GM21723 (cell line): ENCODE data around the gene TMEM86B.

Experiments used
- ATAC-seq: cut with Tn5 transposase; IDR thresholded peaks from one replicate; pipeline ENCODE4 v1.9.1; 2021; ENCODE audit warnings: mild to moderate bottlenecking, moderate library complexity; ENCODE audit not compliant: unreplicated experiment

TMEM86B gene

DNA sequence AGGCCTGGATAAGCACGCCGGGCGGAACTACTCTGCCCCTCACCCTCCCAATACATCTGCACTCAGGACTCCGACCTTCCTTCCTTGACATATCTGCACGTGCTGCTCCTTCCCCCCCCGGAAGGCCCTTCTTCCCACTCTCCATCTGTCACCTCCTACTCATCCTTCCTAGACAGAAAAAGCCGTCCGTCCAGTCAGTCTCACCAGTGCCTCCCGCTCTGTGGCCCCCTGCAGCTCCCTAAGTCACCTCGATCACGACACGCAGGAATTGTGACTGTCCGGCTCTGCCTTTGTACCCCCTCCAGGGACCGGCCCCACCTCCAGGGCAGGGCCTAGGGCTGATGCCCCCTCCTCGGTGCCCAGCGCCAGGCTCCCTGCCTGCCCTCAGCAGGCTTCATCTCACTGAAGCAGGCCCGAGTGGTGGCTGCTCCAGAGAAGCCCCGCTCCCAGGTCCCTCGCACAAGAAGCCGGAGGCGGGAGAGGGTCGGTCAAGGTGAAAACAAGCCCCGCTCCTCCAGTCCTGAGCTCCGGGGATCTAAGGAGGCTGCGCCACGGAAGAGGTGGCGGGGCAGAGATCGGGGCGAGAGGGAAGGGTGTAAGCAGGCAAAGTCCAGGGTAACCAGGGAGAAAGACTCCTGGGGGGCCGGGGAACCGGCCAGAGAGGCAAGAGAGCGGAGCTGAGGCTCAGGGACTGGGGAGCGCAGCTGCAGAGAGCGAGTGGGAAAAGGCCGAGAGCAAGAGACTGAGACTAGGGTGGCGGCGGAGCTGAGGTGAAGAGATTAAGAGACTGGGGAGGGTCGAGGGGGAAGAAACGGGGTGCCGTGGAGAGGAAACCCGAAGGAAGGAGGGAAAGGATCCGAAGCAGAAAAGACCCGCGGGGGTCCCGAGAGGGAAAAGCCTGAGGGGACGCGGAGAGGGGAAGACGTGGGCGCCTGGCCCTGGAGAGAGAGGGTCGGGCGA is 29.2 kb upstream of the TMEM86B start:
- ATAC-seq, result no peak

DNA sequence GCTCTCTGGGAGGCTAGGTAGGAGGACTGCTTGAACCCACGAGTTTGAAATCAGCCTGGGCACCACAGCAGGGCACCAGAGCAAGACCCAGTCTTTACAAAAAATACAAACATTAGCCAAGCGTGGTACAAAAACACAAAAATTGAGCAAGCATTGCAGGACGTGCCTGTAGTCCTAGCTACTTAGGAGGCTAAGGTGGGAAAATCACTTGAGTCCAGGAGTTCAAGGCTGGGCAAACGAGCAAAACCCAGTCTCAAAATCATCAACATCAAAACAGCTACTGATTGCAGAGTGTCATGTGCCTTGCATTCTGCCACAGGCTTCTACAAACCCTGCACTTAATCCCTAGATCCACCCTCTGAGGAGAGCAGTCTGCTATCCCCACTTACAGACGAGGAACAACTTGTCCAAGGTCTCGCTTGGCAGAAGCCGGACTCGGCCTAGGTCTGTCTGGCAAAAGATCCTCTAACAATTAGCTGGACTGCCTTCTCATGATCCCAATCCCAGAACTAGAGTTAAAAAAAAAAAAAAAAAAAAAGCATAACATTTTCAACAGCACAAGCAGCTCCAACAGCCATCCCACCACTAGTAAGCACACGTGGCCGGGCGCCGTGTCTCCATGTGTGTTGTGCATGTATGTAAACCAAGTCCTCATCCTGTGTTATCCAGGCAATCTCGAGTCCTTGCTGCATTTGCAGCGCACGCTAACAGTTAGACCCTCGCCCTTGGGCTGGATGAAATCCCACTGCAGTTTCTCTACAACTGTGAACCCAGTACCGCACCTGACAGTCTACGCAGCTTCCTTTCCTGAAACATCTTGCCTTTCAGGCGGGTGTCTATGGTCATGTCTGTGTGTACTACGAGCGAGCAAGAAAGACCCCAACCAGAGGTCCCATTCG is 28.2 kb upstream of the TMEM86B start:
- no peak for ATAC-seq

DNA sequence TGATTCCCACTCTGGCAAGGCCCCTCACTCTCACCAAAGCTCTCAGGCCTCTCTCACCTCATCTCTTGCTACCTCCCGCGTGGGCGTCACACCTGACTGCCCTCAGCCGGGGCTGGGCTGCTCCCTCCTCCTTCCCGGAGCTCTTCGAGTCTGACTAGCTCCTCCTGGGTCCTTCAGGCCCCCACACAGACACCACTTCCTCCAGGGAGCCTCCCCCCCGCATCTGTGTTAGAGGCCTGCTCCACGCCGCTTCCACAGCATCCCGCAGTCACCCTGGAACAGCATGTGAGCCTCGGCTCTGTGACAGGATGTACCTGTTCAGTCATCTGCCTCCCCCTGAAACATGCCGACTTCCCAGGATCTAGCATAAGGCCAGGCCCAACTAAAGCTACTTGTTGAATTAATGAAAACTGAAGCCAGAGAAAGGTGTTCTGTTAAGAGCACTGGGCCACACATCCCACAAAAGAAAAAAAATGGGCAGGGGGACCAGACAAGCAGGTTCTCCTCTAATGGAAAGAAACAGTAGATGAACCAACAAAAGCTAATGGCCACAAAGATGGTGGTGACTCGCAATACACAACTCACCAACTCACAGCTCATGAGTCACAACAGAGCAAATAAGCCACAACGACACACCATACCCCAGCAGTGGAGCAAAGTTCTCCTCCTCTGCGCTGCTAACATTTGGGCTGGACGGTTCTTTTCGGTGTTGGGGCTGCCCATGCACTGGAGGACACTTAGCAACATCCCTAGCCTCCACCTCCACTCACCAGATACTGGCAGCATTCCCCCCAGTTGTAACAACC is 27.3 kb upstream of the TMEM86B start:
- no peak for ATAC-seq

DNA sequence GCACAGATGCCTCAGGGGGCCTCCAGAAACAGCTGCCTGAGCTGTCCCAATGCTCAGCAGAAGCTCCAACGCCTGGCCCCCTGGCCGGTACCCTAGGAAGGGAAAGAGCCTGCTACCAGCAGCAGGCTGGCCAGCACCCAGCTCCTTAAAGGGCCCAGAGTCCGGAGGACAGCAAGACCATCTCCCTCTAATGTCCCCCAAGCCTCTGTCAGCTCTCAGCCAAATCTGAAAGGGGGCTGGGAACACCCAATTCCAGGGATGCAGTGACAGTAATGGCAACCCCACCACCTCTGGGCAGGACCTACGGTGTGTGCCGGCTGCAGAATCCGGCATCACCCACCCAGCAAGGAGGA is 26.0 kb upstream of the TMEM86B start:
- ATAC-seq, result no peak

DNA sequence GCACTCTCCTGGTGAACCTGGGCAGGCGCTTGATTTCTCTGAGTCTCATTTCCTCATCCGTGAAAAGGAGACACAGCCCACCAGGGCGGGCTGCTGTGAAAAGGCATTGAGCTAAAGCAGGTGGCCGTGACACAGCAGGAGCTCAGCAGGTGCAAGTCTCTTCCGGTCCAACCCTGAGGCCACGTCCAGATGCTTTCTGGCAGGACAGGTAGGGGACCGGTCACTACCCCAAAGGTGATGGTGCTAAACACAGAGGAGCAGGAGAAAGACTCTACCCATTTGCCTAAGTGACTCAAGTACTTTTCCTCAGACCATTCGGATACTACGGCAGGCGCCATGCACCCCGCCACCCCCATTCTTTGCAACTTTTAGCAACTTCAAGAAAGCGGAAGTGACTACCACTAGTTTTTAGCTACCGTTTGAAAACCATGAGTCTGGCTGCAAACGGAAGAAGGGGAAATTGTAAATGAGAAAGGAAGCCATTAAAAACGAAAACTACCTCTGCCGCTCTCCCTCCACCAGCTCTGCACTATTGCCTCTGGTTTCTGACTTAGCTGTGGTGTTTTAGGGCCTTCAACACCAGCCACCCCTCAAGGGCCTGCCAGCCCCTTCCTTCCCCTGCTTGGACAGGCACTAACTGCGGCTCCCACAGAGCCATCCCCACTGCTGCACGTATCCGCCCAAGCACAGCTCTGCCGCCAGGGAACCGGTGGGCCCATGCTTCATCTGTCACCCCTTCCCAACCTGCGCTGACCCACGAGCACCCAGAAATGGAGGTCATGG is 25.5 kb upstream of the TMEM86B start:
- peak; percentile 44 for ATAC-seq

DNA sequence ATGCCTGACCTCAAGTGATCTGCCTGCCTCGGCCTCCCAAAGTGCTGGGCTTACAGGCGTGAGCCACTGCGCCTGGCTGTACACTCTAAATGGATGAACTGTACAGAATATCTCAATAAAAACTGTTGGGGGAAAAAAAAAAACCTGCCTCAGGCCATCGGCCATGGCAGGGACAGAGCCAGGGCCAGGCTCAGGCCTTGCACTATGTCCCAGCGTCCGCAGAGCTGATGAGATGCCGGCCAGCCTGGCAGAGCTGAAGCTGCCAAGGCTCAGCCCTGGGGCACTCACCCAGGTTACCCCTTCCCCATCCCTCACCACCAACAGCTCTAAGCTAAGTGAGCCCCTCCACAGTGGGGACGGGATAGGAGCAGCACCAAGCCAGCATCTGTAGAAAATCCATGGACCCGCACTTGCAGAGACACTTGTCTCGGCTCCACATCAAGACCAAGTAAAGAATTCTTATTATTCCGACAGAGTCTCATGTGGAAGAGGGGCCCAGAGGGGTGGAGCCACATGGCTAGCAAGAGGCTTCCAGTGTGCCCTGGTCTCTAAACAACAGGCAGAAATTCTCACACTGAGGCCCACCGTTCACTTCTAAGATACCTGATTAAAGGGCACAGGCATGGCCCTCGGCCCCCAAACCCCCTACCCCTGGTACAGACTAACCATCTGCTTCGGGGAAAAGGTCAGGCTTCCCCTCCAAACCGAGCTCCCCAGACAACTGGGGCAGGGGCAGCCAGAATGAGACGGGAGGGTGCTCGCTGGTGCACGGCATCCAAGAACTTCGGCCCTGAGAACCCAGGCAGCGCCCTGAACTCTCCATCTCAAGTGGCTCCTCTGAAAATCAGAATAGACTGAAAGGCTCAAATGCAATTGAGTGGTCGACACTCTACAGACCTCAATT is 24.4 kb upstream of the TMEM86B start:
- no peak for ATAC-seq

DNA sequence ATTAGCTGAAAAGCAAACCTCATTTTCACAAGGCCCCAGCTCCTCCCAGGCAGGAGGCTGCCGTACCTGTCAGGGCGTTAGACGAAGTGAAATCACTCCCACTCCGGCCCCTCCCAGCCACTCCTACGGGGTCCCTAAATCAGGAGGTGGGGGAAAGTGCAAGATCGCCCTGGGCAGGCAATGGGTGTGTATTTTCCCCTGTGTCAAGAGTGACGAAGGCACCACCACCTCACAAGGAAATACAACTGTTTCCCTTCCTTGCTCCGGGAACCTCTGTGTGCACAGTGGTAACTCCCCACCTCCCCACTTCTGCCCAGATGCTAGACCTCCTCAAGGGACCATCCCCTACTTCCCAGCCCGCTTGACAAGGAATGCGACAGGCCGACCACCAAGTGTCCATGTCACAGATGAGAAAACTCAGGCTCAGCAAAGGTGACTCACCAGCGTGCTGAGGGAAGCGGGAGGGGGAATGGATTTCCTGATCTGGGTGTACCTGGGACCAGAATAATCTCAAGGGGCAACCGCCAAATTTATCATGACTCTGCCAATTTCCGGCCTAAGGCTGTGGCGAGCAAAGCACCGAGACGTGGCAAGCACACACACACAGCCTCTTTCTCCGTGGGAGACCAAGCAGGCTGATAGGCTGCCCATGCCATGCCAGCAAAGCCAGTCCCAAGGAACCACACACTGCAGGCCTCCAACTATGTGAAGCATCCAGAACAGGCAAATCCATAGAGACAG is 22.9 kb upstream of the TMEM86B start:
- ATAC-seq, result no peak

DNA sequence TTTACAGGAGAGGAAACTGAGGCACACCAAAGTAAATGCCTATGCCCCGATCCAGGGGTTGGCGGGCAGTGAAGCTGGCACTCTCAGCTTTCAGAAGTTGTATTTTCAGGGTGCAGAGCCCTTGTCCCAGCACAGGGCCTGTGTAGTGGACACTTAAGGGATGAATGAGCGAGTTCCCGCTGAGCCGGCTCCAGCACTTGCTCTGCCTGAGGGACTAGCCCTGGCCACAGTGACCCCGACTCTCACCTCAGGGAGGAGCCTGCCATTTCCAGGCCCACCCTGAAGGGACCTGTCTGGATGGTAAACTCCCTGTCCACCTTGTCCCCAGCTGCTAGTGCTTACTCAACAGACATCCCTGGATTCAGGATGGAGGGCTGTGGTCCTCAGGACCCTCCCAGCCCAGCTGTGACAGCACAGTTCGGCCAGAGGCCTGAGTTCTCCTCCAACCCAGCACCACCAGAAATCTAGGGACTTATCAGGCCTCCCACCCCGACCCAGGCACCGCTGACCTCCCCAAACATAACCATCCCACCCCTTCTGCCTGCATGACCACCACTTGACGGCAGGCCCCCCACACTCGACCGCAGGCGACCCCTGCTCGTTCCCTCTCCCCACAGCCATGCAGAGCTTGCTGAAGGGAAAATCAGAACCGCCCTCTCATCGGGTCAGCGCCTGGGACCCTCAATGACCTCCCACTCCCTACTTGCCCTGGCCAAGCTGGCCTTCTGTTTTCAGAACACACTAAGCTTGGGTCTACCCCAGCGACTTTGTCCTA is 21.9 kb upstream of the TMEM86B start:
- no peak for ATAC-seq

DNA sequence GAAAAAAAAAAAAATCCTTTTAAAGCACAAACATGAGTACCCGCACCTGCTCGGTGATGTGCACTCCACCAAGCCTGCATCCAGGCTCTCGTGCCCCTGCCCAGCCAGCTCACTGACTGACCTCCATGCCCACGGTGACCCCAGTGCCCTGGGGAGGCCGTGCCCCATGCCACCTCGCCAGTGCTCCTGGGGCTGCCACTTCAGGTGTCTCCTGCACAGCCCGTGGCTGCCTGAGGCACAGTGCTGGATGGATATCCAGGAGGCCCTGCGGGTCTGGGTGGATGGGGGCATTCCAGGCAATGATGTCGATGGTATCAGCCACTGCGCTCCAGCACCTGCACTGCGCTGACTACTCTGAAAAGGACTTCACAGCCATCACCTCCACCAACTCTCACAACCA is 21.3 kb upstream of the TMEM86B start:
- no peak for ATAC-seq

DNA sequence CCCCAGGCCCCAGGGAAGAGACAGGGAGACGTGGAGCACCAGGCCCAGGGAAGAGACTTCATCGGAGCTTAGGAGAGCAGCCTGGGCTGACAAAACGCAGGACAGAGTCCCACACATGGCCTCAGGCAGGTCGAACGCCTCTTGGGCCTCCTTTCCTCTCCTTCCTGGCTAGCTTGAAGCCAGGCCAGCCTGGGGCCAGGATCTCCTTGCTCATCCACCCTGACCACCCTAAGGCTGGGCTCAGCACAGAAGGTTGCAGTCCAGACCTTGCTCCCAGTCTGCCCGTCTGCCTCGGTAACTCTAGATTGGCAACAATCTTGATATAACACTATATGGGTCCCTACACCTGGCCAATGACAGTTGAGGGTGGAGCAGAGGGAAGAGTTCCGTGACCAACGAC is 20.1 kb upstream of the TMEM86B start:
- ATAC-seq, result no peak

DNA sequence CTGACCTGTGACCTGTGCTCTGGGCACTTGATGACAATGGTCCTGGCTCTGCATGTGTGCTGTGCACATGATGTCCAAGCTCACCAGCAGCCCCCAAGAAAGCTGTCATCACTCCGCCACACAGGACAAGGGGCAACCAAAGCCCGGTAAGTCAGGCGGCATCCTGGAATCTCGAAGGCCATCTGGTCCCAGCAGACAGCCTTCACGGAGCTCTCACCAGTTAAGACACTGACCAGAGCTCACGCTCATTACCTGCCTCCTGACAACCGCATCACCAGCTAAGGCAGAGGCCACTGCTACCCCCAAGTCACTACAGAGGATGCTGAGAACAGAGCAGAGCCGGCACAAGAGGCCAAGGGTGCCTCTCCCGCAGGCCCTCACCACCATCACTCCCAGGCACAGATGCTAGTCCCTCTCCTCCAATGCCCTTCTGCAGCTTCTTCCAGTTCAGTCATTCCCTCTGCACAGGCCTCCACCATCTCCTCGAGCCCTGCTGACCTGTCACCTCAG is 19.7 kb upstream of the TMEM86B start:
- ATAC-seq, result no peak

DNA sequence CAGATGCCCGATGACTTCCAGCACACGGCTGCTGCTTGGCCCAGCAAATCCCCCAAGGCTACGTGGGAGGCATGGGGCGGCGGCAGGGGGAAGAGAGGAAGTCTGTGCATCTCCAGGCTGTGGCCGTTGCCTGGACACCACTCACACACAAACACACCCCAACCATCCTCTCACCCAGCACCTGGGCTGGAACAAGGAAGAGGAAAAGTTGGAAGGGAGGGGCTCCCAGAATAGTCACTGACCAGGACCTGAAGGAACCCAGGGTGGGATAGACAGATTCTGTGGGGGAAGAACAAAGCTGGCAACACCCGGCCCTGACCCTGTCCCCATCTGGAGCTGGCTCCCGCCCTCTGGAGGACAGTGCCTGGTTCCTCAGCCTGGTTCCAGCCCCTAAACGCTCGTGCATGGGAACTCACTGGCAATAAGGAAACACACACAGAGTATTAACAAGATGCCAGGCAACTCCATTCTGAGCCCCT is 19.1 kb upstream of the TMEM86B start:
- no peak for ATAC-seq

DNA sequence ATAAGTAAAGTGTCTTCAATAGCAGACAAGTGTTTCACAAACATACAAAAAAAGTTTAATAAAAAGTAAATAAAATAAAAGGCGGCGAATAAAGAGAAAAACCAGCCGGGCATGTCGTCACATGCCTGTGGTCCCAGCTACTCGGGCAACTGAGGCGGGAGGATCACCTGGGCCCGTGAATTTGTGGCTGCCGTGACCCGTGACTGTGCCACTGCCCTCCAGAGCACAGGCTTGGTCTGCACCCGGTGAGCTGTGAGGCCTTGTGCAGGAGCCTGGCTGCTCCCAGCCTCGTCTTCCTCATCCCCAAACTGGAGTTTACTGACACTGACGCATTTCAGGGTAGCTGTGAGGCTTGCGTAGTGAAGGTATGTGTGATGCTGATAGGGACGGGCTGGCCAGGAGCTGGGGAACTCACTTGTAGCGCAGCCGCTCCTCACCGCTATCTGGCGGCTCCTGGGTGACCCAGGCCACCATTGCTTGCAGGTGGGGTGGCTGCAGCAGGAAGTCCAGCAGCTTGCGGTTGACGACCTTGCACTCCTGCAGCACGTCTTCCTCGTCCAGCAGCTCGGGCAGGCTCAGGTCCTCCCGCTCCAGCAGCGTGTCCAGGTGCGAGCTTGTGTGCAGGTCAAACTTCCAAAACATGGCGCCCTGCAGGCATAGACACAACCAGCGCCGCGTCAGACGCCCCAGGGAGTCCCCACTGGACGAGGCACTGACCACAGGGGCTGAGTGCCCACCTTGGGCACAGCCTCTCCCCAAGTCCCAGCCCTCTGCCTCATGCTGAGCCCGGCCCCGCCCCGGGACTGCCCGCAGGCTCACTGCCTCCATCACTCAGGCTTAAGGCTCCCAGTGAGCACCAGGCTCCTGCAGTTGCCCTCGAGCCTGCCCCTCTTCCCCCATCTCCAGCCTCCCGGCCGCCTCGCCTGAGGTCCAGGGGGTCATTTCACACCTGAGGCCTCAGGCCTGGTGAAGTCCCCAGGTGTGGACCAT is 18.2 kb upstream of the TMEM86B start:
- no peak for ATAC-seq

DNA sequence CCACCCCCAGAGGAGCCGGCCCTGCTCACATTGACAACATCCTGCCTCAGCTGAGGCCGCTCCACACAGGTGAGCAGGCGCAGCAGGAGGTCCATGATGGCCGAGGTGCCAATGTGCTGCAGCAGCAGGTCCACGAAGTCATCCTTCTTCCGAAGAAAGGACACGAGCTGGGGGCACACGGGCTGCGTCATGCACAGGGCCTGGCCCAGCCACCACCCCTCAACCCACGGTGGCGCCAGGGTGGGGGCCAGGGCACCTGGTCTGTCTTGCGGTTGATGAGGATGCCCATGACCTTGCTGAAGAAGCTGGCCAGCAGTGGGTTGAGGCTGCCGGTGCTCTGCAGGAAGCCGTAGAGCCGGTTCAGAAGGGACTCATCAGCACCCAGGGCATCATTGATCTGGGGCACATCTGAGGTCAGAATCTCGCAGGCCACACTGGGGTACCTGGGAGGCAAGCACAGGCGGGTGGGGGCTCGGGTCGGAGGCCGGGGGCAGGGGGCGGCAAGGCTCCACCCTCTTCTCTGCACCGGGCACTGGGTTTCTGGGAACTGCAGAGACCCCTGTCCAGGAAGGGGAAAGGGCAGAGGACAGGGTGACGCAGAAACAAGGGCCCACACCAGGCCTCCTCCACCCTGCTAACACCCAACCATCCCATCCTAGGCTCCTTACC is 16.8 kb upstream of the TMEM86B start:
- ATAC-seq, result no peak

DNA sequence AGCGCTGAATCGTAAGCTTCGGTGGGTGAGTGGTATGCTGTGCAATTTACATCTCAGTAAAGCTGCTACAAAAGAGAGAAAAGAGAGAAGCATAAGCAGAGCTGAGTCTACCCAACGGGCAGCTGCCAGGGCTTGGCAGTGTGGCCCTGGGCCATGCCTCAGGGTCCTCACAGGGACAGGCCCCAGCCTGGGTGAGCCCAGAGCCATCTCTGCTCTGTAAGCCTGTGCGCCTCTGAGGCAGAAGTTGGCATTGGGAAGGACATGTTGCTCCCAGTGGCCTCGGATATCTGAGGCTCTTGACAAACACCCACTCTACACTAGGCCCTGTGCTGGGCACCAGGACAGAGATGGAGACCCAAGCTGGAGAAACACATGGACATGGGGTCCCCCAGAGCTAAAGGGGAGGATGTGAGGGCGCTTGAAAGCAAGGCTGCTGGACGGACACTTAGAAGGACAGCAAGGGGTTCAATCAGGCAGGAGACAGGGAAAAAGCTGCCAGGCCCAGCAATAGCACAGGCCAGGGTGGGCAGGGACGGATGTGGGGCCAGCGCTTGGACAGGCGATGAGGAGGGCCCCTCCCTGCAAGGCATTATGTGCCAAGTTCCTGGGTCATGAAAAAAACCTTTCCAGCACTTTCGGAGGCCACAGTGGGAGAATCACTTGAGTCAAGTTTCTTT is 15.6 kb upstream of the TMEM86B start:
- ATAC-seq, result no peak
